IgD-negative memory B cell (primary cell): ENCODE results near the gene ZFAND4. TPM values are rescaled to one million over a fixed set of nuclear protein-coding genes. Genes with fewer than 3 reads are reported as not detected.

Source experiments
- polyA plus RNA-seq: library from polyadenylated mRNA; unstranded; fragments of 300-500 nt; fragmentation: Illumina TruSeq; gene quantifications from one replicate; pipeline ENCODE4 v1.2.3, GENCODE V29; 2021

Gene ZFAND4
- polyA plus RNA-seq, 1 donor from 2014 or later = 16.6 TPM

Other genes with a start within 250 kb of the ZFAND4 start
- 31.7 TPM for gene WASHC2C, start 54.5 kb upstream of the ZFAND4 start, polyA plus RNA-seq
- 2.8 TPM for gene AGAP4, start 174.7 kb upstream of the ZFAND4 start, polyA plus RNA-seq